Measurements from ENCODE around the gene TRAPPC2L.

DNA sequence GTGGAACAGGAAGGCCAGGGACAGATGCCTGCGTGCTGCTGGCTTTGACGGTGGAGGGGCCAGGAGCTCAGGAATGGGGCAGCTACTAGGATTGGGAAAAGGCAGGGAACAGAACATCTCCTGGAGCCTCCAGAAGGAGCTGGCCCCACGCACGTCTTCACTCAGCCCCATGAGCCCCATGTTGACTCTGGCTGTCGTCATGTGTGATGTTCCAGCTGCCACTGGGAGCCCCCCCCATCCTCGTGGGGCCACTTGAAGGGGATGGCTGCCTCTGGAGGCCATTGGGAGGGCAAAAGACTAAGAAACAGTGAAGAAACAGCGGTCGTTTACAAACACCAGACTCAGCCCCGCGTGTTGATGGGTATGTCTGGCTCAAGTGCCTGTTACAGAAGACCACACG lies 26.7 kb upstream of the TRAPPC2L start:
- TF ChIP-seq, protein P1, sequence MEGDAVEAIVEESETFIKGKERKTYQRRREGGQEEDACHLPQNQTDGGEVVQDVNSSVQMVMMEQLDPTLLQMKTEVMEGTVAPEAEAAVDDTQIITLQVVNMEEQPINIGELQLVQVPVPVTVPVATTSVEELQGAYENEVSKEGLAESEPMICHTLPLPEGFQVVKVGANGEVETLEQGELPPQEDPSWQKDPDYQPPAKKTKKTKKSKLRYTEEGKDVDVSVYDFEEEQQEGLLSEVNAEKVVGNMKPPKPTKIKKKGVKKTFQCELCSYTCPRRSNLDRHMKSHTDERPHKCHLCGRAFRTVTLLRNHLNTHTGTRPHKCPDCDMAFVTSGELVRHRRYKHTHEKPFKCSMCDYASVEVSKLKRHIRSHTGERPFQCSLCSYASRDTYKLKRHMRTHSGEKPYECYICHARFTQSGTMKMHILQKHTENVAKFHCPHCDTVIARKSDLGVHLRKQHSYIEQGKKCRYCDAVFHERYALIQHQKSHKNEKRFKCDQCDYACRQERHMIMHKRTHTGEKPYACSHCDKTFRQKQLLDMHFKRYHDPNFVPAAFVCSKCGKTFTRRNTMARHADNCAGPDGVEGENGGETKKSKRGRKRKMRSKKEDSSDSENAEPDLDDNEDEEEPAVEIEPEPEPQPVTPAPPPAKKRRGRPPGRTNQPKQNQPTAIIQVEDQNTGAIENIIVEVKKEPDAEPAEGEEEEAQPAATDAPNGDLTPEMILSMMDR (IDR thresholded peaks at IDR 0.05), result no peak
- TF ChIP-seq POLR2A (IDR thresholded peaks at IDR 0.05), result no peak
